WERI-Rb-1 (cell line): ENCODE measurements around the gene HDAC11.

Experiments used
- DNase-seq: peaks from one replicate; pipeline ENCODE4 v3.0.0-alpha.2; 2020
- H3K27ac ChIP-seq: fragments of 250-450 bp; sonication (Bioruptor Pico); 2 replicates; pipeline ENCODE4 v1.5.1; 2020; ENCODE audit warnings: mild to moderate bottlenecking, moderate library complexity
- H3K27me3 ChIP-seq: fragments of 250-450 bp; sonication (Bioruptor Pico); 2 replicates; pipeline ENCODE4 v1.5.1; 2021; ENCODE audit warnings: mild to moderate bottlenecking, low read depth, moderate library complexity; ENCODE audit not compliant: insufficient read depth, severe bottlenecking
- H3K36me3 ChIP-seq: fragments of 250-450 bp; sonication (Bioruptor Pico); 2 replicates; pipeline ENCODE4 v1.5.1; 2020; ENCODE audit warnings: mild to moderate bottlenecking, moderate library complexity
- H3K4me3 ChIP-seq: 2 replicates; pipeline ENCODE4 v1.5.1; 2011; ENCODE audit warnings: low read depth, mild to moderate bottlenecking, control low read depth, low read length
- H3K9me3 ChIP-seq: fragments of 250-450 bp; sonication (Bioruptor Pico); 2 replicates; pipeline ENCODE4 v1.5.1; 2021; ENCODE audit warnings: mild to moderate bottlenecking, moderate library complexity; ENCODE audit not compliant: severe bottlenecking
- TF ChIP-seq, protein P1 (sequence below): IDR thresholded peaks from 2 replicates; pipeline ENCODE4 v1.5.1; 2011; ENCODE audit warnings: low read depth, mild to moderate bottlenecking, control low read depth, inconsistent platforms, low read length

The HDAC11 gene

GRCh38 chr3:13550791-13551360 lies 70.8 kb downstream of the HDAC11 start:
- Histone ChIP-seq H3K36me3 (no peaks in the 10 kb centered on the region), H3K9me3 (no peaks in the 10 kb centered on the region), H3K27me3 (no peaks in the 10 kb centered on the region), H3K27ac (no peak overlapping the region), H3K4me3 (no peak overlapping the region)
- DNase-seq, result no peak
- TF ChIP-seq, protein P1, sequence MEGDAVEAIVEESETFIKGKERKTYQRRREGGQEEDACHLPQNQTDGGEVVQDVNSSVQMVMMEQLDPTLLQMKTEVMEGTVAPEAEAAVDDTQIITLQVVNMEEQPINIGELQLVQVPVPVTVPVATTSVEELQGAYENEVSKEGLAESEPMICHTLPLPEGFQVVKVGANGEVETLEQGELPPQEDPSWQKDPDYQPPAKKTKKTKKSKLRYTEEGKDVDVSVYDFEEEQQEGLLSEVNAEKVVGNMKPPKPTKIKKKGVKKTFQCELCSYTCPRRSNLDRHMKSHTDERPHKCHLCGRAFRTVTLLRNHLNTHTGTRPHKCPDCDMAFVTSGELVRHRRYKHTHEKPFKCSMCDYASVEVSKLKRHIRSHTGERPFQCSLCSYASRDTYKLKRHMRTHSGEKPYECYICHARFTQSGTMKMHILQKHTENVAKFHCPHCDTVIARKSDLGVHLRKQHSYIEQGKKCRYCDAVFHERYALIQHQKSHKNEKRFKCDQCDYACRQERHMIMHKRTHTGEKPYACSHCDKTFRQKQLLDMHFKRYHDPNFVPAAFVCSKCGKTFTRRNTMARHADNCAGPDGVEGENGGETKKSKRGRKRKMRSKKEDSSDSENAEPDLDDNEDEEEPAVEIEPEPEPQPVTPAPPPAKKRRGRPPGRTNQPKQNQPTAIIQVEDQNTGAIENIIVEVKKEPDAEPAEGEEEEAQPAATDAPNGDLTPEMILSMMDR, result no peak

DNA sequence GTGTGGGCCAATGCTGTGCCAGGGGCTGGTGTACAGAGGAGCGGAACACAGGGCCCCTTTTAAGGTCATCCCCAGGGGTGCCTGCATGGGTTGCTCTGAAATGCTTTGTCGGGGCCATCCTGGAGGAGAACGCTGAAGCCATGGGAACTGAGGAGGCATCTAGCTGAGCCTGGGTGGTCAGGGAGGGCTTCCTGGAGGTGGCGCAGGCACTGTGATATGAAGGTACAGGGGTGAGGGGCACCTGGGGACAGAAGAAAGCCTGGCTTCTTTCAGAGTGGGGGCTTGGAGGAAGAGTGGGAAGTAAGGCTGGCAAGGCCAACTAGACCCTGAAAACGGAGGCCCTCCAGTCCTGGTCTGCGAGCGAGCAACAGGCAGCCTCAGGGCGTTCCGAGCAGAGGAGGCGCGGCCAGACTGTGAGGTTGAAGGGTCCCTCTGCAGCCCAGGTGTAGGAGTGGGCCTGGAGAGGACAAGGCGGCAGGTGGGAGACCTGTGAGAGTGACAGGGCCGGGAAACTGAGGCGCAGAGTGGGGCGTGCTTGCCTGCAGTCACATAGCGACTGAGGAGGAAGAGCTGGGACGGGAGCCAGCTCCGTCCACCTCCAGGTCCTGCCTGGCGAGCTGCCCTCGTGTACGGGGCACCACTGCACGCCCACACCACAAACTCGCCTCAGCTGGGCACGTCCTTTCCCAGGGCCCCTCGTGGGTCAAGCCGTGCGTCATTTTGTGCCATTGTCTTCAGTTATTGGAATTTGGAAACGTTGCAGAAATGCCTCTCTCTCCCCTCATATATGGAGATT lies 72.9 kb downstream of the HDAC11 start:
- no peaks in the 10 kb centered on the region for H3K27me3 ChIP-seq
- TF ChIP-seq, protein P1, result no peak

GRCh38 chr3:13553686-13554085 lies 73.6 kb downstream of the HDAC11 start:
- H3K36me3 ChIP-seq, result no peaks in the 10 kb centered on the region
- no peak overlapping the region for H3K4me3 ChIP-seq
- H3K9me3 ChIP-seq, result no peaks in the 10 kb centered on the region
- H3K27me3 ChIP-seq, result no peaks in the 10 kb centered on the region
- no peak for DNase-seq
- H3K27ac ChIP-seq, result no peak overlapping the region
- TF ChIP-seq, protein P1, result no peak

More for the DNA sequence above, 72.9 kb downstream of the HDAC11 start:
- Histone ChIP-seq H3K9me3 (no peaks in the 10 kb centered on the region), H3K4me3 (no peak overlapping the region), H3K27ac (no peak overlapping the region), H3K36me3 (no peaks in the 10 kb centered on the region)
- no peak for DNase-seq

- TF ChIP-seq, protein P1, result no peak
- Histone ChIP-seq H3K9me3 (no peaks in the 10 kb centered on the region), H3K4me3 (no peak overlapping the region), H3K27ac (peak overlapping the region; percentile 65), H3K27me3 (no peaks in the 10 kb centered on the region), H3K36me3 (no peaks in the 10 kb centered on the region)
- no peak for DNase-seq
Observed at GRCh38 chr3:13555753-13556152, 75.6 kb downstream of the HDAC11 start.
